Upper lobe of left lung (tissue), 6 donors: Measurements from ENCODE around the gene PEX13. TPM values are rescaled to one million over a fixed set of nuclear protein-coding genes. Genes with fewer than 3 reads are reported as not detected.
A peak's percentile ranks its signal among the peaks of the same experiment; 100 is the strongest.
"Not testable (repeated sequence)": the region's sequence is repeated elsewhere in the genome, so short reads cannot be mapped to it uniquely, and the experiment has no call there.

ENCODE experiments used
- ATAC-seq, 2 donors: fragments of 200-7000 bp; cut with Tn5 transposase; one replicate each; pipeline ENCODE4 v1.9.1; 2022; ENCODE audit warnings: mild to moderate bottlenecking in 2 of 2, moderate library complexity in 2 of 2; ENCODE audit not compliant: low FRiP score in 2 of 2
- DNase-seq, 2 donors: peaks; one replicate each; pipeline ENCODE4 v3.0.0-alpha.2; 2019 to 2020
- H3K27ac ChIP-seq, 4 donors: fragments of 200-600 bp; sonication (generic); one replicate each; pipeline ENCODE4 v1.5.1; 2016 to 2019
- H3K27me3 ChIP-seq, 4 donors: fragments of 200-600 bp; sonication (generic); one replicate each; pipeline ENCODE4 v1.5.1; 2017 to 2019
- H3K36me3 ChIP-seq, 4 donors: fragments of 200-600 bp; sonication (generic); one replicate each; pipeline ENCODE4 v1.5.1; 2016 to 2019
- H3K4me1 ChIP-seq, 4 donors: fragments of 200-600 bp; sonication (generic); one replicate each; pipeline ENCODE4 v1.5.1; 2018 to 2019
- H3K4me3 ChIP-seq, 4 donors: fragments of 200-600 bp; sonication (generic); one replicate each; pipeline ENCODE4 v1.5.1; 2017 to 2019; ENCODE audit warnings: mild to moderate bottlenecking in 2 of 4, moderate library complexity in 1 of 4
- H3K9me3 ChIP-seq, 4 donors: fragments of 200-600 bp; sonication (generic); one replicate each; pipeline ENCODE4 v1.5.1; 2018 to 2019
- EP300 ChIP-seq, 4 donors: sonication (generic); formaldehyde crosslinking; IDR thresholded peaks; one replicate each; pipeline ENCODE4 v1.5.1; 2017; ENCODE audit warnings: antibody characterized with exemption in 4 of 4, control low read depth in 2 of 4
- POLR2A ChIP-seq, 4 donors: fragments of 450-650 bp; IDR thresholded peaks; one replicate each; pipeline ENCODE4 v1.5.1; 2016 to 2017; ENCODE audit warnings: antibody characterized with exemption in 4 of 4, mild to moderate bottlenecking in 2 of 4
- POLR2AphosphoS5 ChIP-seq, 2 donors: sonication (generic); formaldehyde crosslinking; IDR thresholded peaks; one replicate each; pipeline ENCODE4 v1.5.1; 2017; ENCODE audit warnings: antibody characterized with exemption in 2 of 2
- WGBS, 2 donors: methylation state at CpG; one replicate each; pipeline ENCODE4 v1.1.5; 2017 to 2018; 5-methylcytosine and 5-hydroxymethylcytosine counted together
- total RNA-seq, 6 donors: library from RNA; depleted of rRNA in 4 of 6; stranded (reverse); fragments of >200 nt in 4 of 6; gene quantifications; one replicate each; pipeline versions ENCODE4 v1.1.0 to v1.2.1, GENCODE V29; 2016 to 2021
- TF ChIP-seq, protein P1 (sequence below), 6 experiments: fragments of 450-650 bp in 4 of 6; fragments of 200-600 bp in 2 of 6; sonication (generic) in 2 of 6; IDR thresholded peaks; one replicate each; pipeline ENCODE4 v1.5.1; 2016 to 2019; ENCODE audit warnings: antibody characterized with exemption in 6 of 6
- donor health status: DM: no; HTN: no; CAD: no; lungs with moderate emphysema.
- donor health status: DM: no; HTN: yes; CAD: no; lungs with severe emphysema.

Gene PEX13
- total RNA-seq, 6 donors from 2014 or later = 10.7 to 42.8 (median 28.6) TPM

DNA sequence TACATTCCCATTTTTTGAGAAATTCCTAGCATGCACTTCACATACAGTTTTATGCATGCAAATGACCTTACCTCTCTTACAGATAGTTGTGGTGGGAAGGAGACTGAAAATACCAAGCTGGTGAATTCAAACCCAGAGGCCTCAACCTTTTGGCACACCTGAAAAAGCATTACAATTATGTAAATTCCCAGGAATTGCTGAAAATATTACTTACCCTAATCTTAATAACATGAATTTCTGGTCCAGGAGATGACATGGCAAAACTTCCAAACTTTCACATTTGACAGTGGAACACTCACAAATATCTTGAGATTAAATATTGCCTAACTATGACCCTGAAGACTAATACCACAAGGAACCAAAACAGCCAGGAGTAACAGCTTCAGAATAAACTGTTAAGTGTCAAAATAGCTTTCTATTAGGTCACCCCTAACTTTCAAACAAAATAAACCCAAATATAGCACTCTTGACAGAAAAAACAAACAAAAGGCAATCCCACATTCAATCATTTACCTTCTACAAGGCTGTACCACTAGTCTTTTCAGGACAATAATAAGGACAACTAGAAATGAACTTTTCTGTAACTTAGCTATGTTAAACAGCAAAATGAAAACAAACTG is 10.9 kb upstream of the PEX13 start:
- H3K36me3 ChIP-seq = peaks cover 0 to 3% (median 0%) of the 10 kb centered on the region in 4 donors
- ATAC-seq (no peak), DNase-seq (no peak)
- H3K4me3 ChIP-seq = no peak overlapping the region
- no peaks in the 10 kb centered on the region for H3K27me3 ChIP-seq
- H3K4me1 ChIP-seq = peaks cover 0 to 2% (median 0%) of the 10 kb centered on the region in 4 donors
- no peak overlapping the region for H3K27ac ChIP-seq
- TF ChIP-seq POLR2A (IDR thresholded peaks at IDR 0.05) (no peak), EP300 (IDR thresholded peaks at IDR 0.05) (no peak), POLR2AphosphoS5 (IDR thresholded peaks at IDR 0.05) (no peak)
- TF ChIP-seq, protein P1, sequence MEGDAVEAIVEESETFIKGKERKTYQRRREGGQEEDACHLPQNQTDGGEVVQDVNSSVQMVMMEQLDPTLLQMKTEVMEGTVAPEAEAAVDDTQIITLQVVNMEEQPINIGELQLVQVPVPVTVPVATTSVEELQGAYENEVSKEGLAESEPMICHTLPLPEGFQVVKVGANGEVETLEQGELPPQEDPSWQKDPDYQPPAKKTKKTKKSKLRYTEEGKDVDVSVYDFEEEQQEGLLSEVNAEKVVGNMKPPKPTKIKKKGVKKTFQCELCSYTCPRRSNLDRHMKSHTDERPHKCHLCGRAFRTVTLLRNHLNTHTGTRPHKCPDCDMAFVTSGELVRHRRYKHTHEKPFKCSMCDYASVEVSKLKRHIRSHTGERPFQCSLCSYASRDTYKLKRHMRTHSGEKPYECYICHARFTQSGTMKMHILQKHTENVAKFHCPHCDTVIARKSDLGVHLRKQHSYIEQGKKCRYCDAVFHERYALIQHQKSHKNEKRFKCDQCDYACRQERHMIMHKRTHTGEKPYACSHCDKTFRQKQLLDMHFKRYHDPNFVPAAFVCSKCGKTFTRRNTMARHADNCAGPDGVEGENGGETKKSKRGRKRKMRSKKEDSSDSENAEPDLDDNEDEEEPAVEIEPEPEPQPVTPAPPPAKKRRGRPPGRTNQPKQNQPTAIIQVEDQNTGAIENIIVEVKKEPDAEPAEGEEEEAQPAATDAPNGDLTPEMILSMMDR (IDR thresholded peaks at IDR 0.05) = no peak
- H3K9me3 ChIP-seq = no peaks in the 10 kb centered on the region

DNA sequence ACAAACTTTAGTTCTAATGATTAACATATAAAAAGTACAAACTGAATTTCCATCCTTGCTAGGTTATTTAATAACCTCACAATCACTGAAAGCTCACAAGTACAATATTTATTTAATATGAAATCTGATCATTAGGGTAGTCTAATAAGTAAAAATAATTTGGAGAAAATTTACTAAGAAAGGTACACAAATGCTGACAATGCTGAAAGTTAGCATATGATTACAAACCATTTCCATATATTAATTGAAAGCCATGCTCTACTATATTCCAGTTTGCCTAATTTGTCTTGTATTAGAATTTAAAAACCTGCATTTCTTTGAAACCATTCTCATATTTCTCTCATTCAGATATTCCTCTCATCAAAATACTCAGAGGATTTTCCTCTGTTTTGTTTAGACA is 8.2 kb upstream of the PEX13 start:
- TF ChIP-seq, protein P1 (IDR thresholded peaks at IDR 0.05) = no peak
- no peak for TF ChIP-seq EP300 (IDR thresholded peaks at IDR 0.05)
- no peak for TF ChIP-seq POLR2A (IDR thresholded peaks at IDR 0.05)
- TF ChIP-seq POLR2AphosphoS5 (IDR thresholded peaks at IDR 0.05) = no peak
- no peak overlapping the region for H3K27ac ChIP-seq
- no peak overlapping the region for H3K4me3 ChIP-seq
- H3K9me3 ChIP-seq = no peaks in the 10 kb centered on the region
- H3K4me1 ChIP-seq = peaks cover 0 to 7% (median 5%) of the 10 kb centered on the region in 4 donors
- ATAC-seq (no peak), DNase-seq (no peak)
- H3K36me3 ChIP-seq = peaks cover 0 to 3% (median 0%) of the 10 kb centered on the region in 4 donors
- H3K27me3 ChIP-seq = no peaks in the 10 kb centered on the region

DNA sequence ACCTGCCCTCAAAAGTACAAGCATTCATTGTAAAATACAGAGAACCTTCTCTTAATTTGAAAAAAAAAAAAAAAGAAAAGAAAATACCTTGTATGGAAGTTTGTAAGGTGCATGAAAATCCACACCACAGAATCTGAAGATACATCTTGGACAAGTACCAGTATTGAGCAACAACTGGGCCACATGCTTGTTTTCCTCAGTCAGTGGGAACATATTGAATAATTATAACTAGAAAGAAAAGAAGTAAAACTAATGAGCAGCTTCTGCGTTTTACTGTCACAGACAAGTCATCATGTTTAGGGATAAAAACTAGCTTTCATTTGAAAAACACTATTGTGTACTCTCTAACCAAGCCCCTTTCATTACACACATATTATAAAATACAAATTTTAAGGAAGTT is 5.8 kb upstream of the PEX13 start:
- no peaks in the 10 kb centered on the region for H3K9me3 ChIP-seq
- no peak for TF ChIP-seq POLR2AphosphoS5 (IDR thresholded peaks at IDR 0.05)
- TF ChIP-seq, protein P1 (IDR thresholded peaks at IDR 0.05) = no peak
- H3K27ac ChIP-seq = peak overlapping the region in 1 of 4 donors; percentile 50
- H3K36me3 ChIP-seq = peaks cover 0 to 3% (median 0%) of the 10 kb centered on the region in 4 donors
- ATAC-seq (peak in 1 of 2 donors; percentile 42), DNase-seq (peak in 1 of 2 donors; percentile 65)
- WGBS, 2 donors = 56 to 64% methylated on average over 1 of the region's 1 CpG
- H3K4me3 ChIP-seq = no peak overlapping the region
- H3K4me1 ChIP-seq = peaks cover 6 to 22% (median 19%) of the 10 kb centered on the region in 4 donors
- H3K27me3 ChIP-seq = no peaks in the 10 kb centered on the region

DNA sequence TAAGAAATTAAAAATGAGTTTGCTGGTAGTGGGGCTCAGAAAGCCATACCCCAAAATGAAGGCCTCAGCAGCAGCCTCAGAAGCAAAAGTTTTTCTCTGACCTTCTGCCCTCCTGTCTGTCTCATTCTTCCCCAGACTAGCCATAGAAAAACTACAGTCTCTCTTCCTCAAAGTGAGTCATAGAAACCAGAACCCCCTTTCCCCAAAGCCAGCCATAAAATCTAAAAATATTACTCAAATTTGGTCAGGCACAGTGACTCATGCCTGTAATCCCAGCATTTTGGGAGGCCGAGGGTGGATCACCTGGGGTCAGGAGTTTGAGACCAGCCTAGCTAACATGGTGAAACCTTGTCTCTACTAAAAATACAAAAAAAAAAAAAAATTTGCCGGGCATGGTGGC is 5.2 kb upstream of the PEX13 start:
- not testable (repeated sequence) for H3K36me3 ChIP-seq, H3K9me3 ChIP-seq, H3K4me3 ChIP-seq, H3K27me3 ChIP-seq
- peaks cover 6 to 22% (median 19%) of the 10 kb centered on the region in 4 donors for H3K4me1 ChIP-seq
- ATAC-seq (peak in 1 of 2 donors; percentile 35), DNase-seq (peak in 1 of 2 donors; percentile 34)
- 67 to 82% methylated on average over 2 of the region's 2 CpGs for WGBS, 2 donors
- H3K27ac ChIP-seq = peak overlapping the region in 1 of 4 donors; percentile 50

DNA sequence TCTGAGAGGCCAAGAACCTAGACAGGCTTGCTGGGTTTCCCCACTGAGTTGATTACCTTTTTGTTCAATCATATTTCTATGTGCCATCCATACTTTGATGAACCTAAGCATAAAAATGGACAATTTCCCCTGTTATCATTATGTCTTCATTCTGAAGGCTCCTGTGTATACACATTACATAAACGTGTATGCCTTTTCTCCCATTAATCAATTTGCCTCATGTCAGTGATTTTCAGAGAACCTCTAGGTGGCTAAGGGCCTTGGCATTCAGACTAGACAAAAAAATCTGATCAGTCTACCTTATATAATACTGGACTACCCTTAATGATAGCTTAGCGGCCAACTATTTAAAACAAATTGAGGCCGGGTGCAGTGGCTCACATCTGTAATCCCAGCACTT is 4.1 kb upstream of the PEX13 start:
- no peak for DNase-seq
- H3K27ac ChIP-seq = peak overlapping the region in 1 of 4 donors; percentile 95

More for the DNA sequence above, 4.1 kb upstream of the PEX13 start:
- ATAC-seq = no peak
- TF ChIP-seq, protein P1 (IDR thresholded peaks at IDR 0.05) = no peak
- no peak for TF ChIP-seq POLR2AphosphoS5 (IDR thresholded peaks at IDR 0.05)
- WGBS, 2 donors = 74 to 79% methylated on average over 3 of the region's 3 CpGs
- peaks cover 0 to 3% (median 0%) of the 10 kb centered on the region in 4 donors for H3K36me3 ChIP-seq
- H3K4me1 ChIP-seq = peaks cover 6 to 22% (median 19%) of the 10 kb centered on the region in 4 donors
- H3K9me3 ChIP-seq = no peaks in the 10 kb centered on the region
- H3K27me3 ChIP-seq = no peaks in the 10 kb centered on the region
- H3K4me3 ChIP-seq = no peak overlapping the region
